Activated CD4-positive, alpha-beta memory T cell treated with anti-CD3 and anti-CD28 coated beads, Interleukin-2, amount 10 ng/mL, durations not matched to agents 7 days and 5 days (primary cell): Measurements from ENCODE around the gene MRPL20. TPM values are rescaled to one million over a fixed set of nuclear protein-coding genes. Genes with fewer than 3 reads are reported as not detected.

Source experiments
- CTCF ChIA-PET: fragments of 350-600 bp; sonication (Branson Sonifier 250); formaldehyde crosslinking; loops from one replicate; lab custom pipeline; 2021; ENCODE audit warnings: antibody characterized with exemption, inconsistent platforms; lab: Charles Lee
- POLR2A ChIA-PET: fragments of 350-600 bp; sonication (Branson Sonifier 250); formaldehyde crosslinking; loops from one replicate; lab custom pipeline; 2021; ENCODE audit warnings: antibody characterized with exemption; lab: Charles Lee
- DNase-seq: peaks from one replicate; pipeline ENCODE4 v3.0.0-alpha.2; 2020
- H3K27ac Mint-ChIP-seq: one replicate; pipeline ENCODE4 v1.8.0; 2021; ENCODE audit warnings: mild to moderate bottlenecking, mixed read lengths
- H3K27me3 Mint-ChIP-seq: one replicate; pipeline ENCODE4 v1.8.0; 2021; ENCODE audit warnings: mixed read lengths
- H3K36me3 Mint-ChIP-seq: one replicate; pipeline ENCODE4 v1.8.0; 2021; ENCODE audit warnings: low read depth, mixed read lengths
- H3K4me1 Mint-ChIP-seq: one replicate; pipeline ENCODE4 v1.8.0; 2021; ENCODE audit warnings: mixed read lengths
- H3K4me3 Mint-ChIP-seq: one replicate; pipeline ENCODE4 v1.8.0; 2021; ENCODE audit warnings: mild to moderate bottlenecking, mixed read lengths
- H3K9me3 Mint-ChIP-seq: one replicate; pipeline ENCODE4 v1.8.0; 2021; ENCODE audit warnings: mixed read lengths
- total RNA-seq, 2 experiments: library from RNA; stranded (reverse); gene quantifications; one replicate each; pipeline ENCODE4 v1.2.3, GENCODE V29; 2021

Gene MRPL20
- total RNA-seq, 2 experiments from 2014 or later, result 82.8 to 87.3 TPM

GRCh38 chr1:1427106-1427819 is 20.2 kb upstream of the MRPL20 start:
- Mint-ChIP-seq H3K27ac (no peak overlapping the region), H3K4me1 (peaks cover 11% of the 10 kb centered on the region), H3K36me3 (no peaks in the 10 kb centered on the region), H3K9me3 (no peaks in the 10 kb centered on the region), H3K27me3 (peaks cover 23% of the 10 kb centered on the region), H3K4me3 (no peak overlapping the region)
- CTCF ChIA-PET, result no interaction called here
- DNase-seq, result no peak
- POLR2A ChIA-PET, result no interaction called here

- POLR2A ChIA-PET, result no interaction called here
- no peak for DNase-seq
- peaks cover 25% of the 10 kb centered on the region for H3K27me3 Mint-ChIP-seq
Measured at GRCh38 chr1:1426496-1427105, 19.5 kb upstream of the MRPL20 start.

GRCh38 chr1:1425753-1426495 is 18.8 kb upstream of the MRPL20 start:
- H3K27ac Mint-ChIP-seq, result no peak overlapping the region
- no peaks in the 10 kb centered on the region for H3K9me3 Mint-ChIP-seq
- ChIA-PET CTCF (no interaction called here), POLR2A (no interaction called here)
- DNase-seq, result no peak
- H3K27me3 Mint-ChIP-seq, result peaks cover 28% of the 10 kb centered on the region
- H3K4me3 Mint-ChIP-seq, result no peak overlapping the region
- peaks cover 11% of the 10 kb centered on the region for H3K4me1 Mint-ChIP-seq
- no peaks in the 10 kb centered on the region for H3K36me3 Mint-ChIP-seq

More at GRCh38 chr1:1426496-1427105, 19.5 kb upstream of the MRPL20 start:
- CTCF ChIA-PET, result no interaction called here
- Mint-ChIP-seq H3K36me3 (no peaks in the 10 kb centered on the region), H3K4me3 (no peak overlapping the region), H3K4me1 (peaks cover 11% of the 10 kb centered on the region), H3K9me3 (no peaks in the 10 kb centered on the region), H3K27ac (no peak overlapping the region)

GRCh38 chr1:1425426-1425752 is 18.3 kb upstream of the MRPL20 start:
- DNase-seq, result no peak
- CTCF ChIA-PET, result no interaction called here
- no peak overlapping the region for H3K4me3 Mint-ChIP-seq
- no peak overlapping the region for H3K27ac Mint-ChIP-seq
- H3K9me3 Mint-ChIP-seq, result no peaks in the 10 kb centered on the region
- H3K4me1 Mint-ChIP-seq, result peaks cover 11% of the 10 kb centered on the region
- H3K36me3 Mint-ChIP-seq, result no peaks in the 10 kb centered on the region
- POLR2A ChIA-PET, result no interaction called here
- peaks cover 28% of the 10 kb centered on the region for H3K27me3 Mint-ChIP-seq

GRCh38 chr1:1424707-1425106 is 17.6 kb upstream of the MRPL20 start:
- no peaks in the 10 kb centered on the region for H3K9me3 Mint-ChIP-seq
- H3K4me1 Mint-ChIP-seq, result peaks cover 11% of the 10 kb centered on the region
- ChIA-PET POLR2A (interaction anchor here (1.2 kb wide), 1 partner anchor 25 kb away, joined by 4 read pairs; the partner anchor contains the start of gene CCNL2), CTCF (no interaction called here)
- H3K36me3 Mint-ChIP-seq, result no peaks in the 10 kb centered on the region
- no peak for DNase-seq
- H3K4me3 Mint-ChIP-seq, result no peak overlapping the region
- H3K27me3 Mint-ChIP-seq, result peaks cover 25% of the 10 kb centered on the region
- H3K27ac Mint-ChIP-seq, result no peak overlapping the region

GRCh38 chr1:1423245-1423597 is 16.1 kb upstream of the MRPL20 start:
- Mint-ChIP-seq H3K36me3 (no peaks in the 10 kb centered on the region), H3K4me3 (no peak overlapping the region), H3K27me3 (peaks cover 20% of the 10 kb centered on the region), H3K4me1 (peaks cover 15% of the 10 kb centered on the region), H3K27ac (no peak overlapping the region), H3K9me3 (no peaks in the 10 kb centered on the region)
- POLR2A ChIA-PET, result no interaction called here
- no peak for DNase-seq
- CTCF ChIA-PET, result no interaction called here

- ChIA-PET CTCF (no interaction called here), POLR2A (no interaction called here)
- no peak overlapping the region for H3K27ac Mint-ChIP-seq
- no peak for DNase-seq
- H3K36me3 Mint-ChIP-seq, result no peaks in the 10 kb centered on the region
- peaks cover 21% of the 10 kb centered on the region for H3K4me1 Mint-ChIP-seq
- H3K27me3 Mint-ChIP-seq, result peaks cover 20% of the 10 kb centered on the region
- H3K9me3 Mint-ChIP-seq, result no peaks in the 10 kb centered on the region
- no peak overlapping the region for H3K4me3 Mint-ChIP-seq
Measured at GRCh38 chr1:1422465-1423244, 15.6 kb upstream of the MRPL20 start.

- H3K9me3 Mint-ChIP-seq, result no peaks in the 10 kb centered on the region
- H3K4me3 Mint-ChIP-seq, result no peak overlapping the region
- H3K27ac Mint-ChIP-seq, result no peak overlapping the region
- H3K27me3 Mint-ChIP-seq, result peaks cover 20% of the 10 kb centered on the region
- H3K36me3 Mint-ChIP-seq, result no peaks in the 10 kb centered on the region
- H3K4me1 Mint-ChIP-seq, result peaks cover 24% of the 10 kb centered on the region
- POLR2A ChIA-PET, result no interaction called here
- CTCF ChIA-PET, result no interaction called here
- no peak for DNase-seq
Measured at GRCh38 chr1:1421907-1422464, 14.9 kb upstream of the MRPL20 start.

GRCh38 chr1:1421147-1421906 is 14.2 kb upstream of the MRPL20 start, which contains the start of gene ANKRD65:
Gene ANKRD65 (minus strand): TSS chr1:1421276. CDS start chr1:1421005, 271 bp downstream.
- Mint-ChIP-seq H3K9me3 (no peaks in the 10 kb centered on the region), H3K36me3 (no peaks in the 10 kb centered on the region), H3K4me3 (no peak within 1 kb of the TSS), H3K27me3 (peaks cover 19% of the 10 kb centered on the region), H3K4me1 (peaks cover 24% of the 10 kb centered on the region), H3K27ac (no peak within 1 kb of the TSS)
- DNase-seq, result no peak
- CTCF ChIA-PET, result no interaction called here
- POLR2A ChIA-PET, result interaction anchor here (1.2 kb wide), 1 partner anchor 14 kb away, joined by 4 read pairs; no protein-coding TSS in a partner anchor

- no peak overlapping the region for H3K4me3 Mint-ChIP-seq
Measured at GRCh38 chr1:1420654-1421141, 13.6 kb upstream of the MRPL20 start.

GRCh38 chr1:1419813-1420653 is 12.9 kb upstream of the MRPL20 start:
- ChIA-PET CTCF (no interaction called here), POLR2A (interaction anchor here (0.6 to 1.2 kb wide), 2 partner anchors 9 to 12 kb away, joined by 3 to 4 read pairs; no protein-coding TSS in a partner anchor)
- DNase-seq, result no peak
- Mint-ChIP-seq H3K4me3 (no peak overlapping the region), H3K9me3 (no peaks in the 10 kb centered on the region), H3K4me1 (peaks cover 23% of the 10 kb centered on the region), H3K27ac (no peak overlapping the region), H3K27me3 (peaks cover 12% of the 10 kb centered on the region), H3K36me3 (no peaks in the 10 kb centered on the region)

More at GRCh38 chr1:1420654-1421141, 13.6 kb upstream of the MRPL20 start:
- peaks cover 23% of the 10 kb centered on the region for H3K4me1 Mint-ChIP-seq
- peaks cover 15% of the 10 kb centered on the region for H3K27me3 Mint-ChIP-seq
- no peak overlapping the region for H3K27ac Mint-ChIP-seq
- ChIA-PET POLR2A (interaction anchor here (1.2 kb wide), 1 partner anchor 13 kb away, joined by 4 read pairs; no protein-coding TSS in a partner anchor), CTCF (no interaction called here)
- no peaks in the 10 kb centered on the region for H3K36me3 Mint-ChIP-seq
- no peak for DNase-seq
- H3K9me3 Mint-ChIP-seq, result no peaks in the 10 kb centered on the region
